Measurements from ENCODE around the gene MUTYH. TPM values are rescaled to one million over a fixed set of nuclear protein-coding genes. Genes with fewer than 3 reads are reported as not detected.

MUTYH gene
- total RNA-seq, 4 donors from 2014 or later: 12.6 to 49.2 (median 26.3) TPM

DNA sequence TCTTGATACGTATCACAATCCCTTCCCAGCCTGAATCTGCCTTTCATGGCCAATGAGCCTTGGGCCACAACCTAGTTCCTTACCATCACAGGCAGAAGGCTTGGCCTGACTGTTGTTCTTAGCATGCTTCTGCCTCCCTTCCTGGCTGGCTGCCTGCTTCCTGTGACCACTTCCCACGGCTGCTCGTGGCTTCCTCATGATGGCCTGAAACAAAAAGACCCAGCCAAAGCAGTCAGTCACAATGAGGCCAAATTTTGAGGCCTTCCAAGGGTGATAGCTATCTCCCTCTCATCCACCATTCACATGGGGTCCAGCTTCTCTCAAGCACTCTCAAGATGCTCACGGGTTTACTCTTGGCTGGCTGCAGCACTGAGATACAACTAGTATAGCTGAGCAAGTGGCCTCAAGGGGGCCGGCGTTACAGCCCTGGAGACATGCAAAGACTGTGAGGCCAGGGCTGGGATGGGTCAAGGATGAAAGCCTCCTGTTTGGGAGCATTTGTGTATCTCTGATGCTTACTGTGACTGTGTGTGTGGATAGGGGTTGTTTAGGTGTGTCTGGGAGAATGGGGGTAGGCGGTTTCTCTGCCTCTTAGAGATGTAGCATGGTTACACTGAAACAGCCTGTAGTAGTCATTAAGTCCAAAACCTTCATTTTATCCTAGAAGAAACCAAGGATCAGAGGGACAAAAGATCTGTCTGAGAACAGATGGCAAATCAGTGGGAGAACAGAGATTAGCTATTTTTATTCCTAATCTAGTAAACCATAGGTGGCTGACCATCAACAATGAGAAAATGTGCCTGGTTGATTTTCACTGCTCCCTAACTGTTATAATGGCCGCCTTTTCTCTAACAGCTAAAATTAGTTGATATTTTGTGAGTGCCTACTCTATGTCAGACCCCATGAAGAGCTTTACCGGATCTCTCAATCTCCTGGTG lies 5.7 kb downstream of the MUTYH start:
- no peak overlapping the region for H3K4me3 ChIP-seq
- no peaks in the 10 kb centered on the region for H3K36me3 ChIP-seq
- no peaks in the 10 kb centered on the region for H3K27me3 ChIP-seq
- H3K4me1 ChIP-seq: no peaks in the 10 kb centered on the region
- TF ChIP-seq, protein P1, sequence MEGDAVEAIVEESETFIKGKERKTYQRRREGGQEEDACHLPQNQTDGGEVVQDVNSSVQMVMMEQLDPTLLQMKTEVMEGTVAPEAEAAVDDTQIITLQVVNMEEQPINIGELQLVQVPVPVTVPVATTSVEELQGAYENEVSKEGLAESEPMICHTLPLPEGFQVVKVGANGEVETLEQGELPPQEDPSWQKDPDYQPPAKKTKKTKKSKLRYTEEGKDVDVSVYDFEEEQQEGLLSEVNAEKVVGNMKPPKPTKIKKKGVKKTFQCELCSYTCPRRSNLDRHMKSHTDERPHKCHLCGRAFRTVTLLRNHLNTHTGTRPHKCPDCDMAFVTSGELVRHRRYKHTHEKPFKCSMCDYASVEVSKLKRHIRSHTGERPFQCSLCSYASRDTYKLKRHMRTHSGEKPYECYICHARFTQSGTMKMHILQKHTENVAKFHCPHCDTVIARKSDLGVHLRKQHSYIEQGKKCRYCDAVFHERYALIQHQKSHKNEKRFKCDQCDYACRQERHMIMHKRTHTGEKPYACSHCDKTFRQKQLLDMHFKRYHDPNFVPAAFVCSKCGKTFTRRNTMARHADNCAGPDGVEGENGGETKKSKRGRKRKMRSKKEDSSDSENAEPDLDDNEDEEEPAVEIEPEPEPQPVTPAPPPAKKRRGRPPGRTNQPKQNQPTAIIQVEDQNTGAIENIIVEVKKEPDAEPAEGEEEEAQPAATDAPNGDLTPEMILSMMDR (IDR thresholded peaks at IDR 0.05): no peak
- no peak for TF ChIP-seq POLR2A (IDR thresholded peaks at IDR 0.05)
- H3K9me3 ChIP-seq: no peaks in the 10 kb centered on the region
- no peak overlapping the region for H3K27ac ChIP-seq
- intact Hi-C loops (cut with DNase I; ENCODE audit: low total_unique reads): no loop called here
- DNase-seq: no peak

DNA sequence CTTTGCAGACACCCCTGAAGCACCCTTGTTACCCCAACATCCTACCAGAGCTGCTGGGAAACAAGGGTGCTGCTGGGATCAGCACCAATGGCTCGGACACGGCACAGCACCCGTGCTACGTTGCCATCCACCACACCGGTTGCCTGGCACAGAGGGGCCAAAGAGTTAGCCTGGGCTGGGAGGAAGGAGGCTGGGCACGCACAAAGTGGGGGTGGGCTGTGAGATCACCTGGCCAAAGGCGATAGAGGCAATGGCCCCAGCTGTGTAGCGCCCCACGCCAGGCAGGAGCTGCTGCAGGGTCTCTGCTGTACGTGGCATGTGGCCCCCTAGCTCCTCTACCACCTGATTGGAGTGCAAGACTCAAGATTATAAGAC lies 7.9 kb downstream of the MUTYH start:
- no peaks in the 10 kb centered on the region for H3K36me3 ChIP-seq
- H3K27ac ChIP-seq: no peak overlapping the region
- peaks cover 0 to under 1% of the 10 kb centered on the region in 2 donors for H3K4me1 ChIP-seq
- DNase-seq: no peak
- no peak overlapping the region for H3K4me3 ChIP-seq
- no peaks in the 10 kb centered on the region for H3K27me3 ChIP-seq
- TF ChIP-seq, protein P1 (IDR thresholded peaks at IDR 0.05): no peak
- TF ChIP-seq POLR2A (IDR thresholded peaks at IDR 0.05): no peak
- no peaks in the 10 kb centered on the region for H3K9me3 ChIP-seq
- intact Hi-C loops (cut with DNase I; ENCODE audit: low total_unique reads): no loop called here

DNA sequence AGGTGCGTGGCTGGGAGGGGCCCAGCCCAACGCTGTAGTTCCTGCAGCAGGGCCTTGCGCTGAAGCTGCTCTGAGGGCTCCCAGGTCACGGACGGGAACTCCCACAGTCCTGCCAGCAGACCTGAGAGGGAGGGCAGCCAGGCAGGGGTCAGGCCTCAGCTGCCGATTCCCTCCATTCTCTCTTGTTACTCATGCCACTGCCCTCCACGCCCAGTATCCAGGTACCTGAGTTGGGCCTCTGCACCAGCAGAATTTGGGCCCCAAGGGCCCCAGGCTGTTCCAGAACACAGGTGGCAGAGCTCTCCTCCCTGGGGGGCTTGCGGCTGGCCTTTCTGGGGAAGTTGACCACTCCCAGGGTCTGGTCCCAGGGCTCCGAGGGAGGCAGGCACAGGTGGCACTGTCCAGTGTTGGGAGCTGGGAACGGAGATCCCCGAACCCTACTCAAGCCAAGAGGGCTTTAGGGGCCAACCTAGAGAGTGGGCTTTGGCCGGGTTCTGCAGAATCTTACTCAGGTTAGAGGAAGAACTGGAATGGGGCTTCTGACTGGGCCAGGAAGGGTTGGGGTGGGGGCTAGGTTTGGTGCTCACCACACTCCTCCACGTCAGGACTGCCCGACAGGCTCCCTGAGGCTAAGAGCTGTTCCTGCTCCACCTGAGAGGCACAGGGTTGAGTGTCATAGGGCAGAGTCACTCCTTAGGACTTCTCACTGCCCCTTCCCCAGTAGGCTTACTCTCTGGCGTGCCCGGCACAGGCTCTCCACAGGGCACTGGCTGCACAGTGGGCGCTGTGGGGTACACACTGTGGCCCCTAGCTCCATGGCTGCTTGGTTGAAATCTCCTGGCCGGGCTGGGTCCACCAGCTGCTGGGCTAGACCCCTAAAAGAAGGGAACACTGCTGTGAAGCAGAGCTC lies 8.5 kb downstream of the MUTYH start:
- Histone ChIP-seq H3K9me3 (no peaks in the 10 kb centered on the region), H3K4me1 (peaks cover 0 to 3% of the 10 kb centered on the region in 2 donors), H3K4me3 (no peak overlapping the region), H3K27me3 (no peaks in the 10 kb centered on the region), H3K36me3 (no peaks in the 10 kb centered on the region), H3K27ac (no peak overlapping the region)
- intact Hi-C loops (cut with DNase I; ENCODE audit: low total_unique reads): no loop called here
- TF ChIP-seq POLR2A (IDR thresholded peaks at IDR 0.05): no peak
- TF ChIP-seq, protein P1 (IDR thresholded peaks at IDR 0.05): no peak
- DNase-seq: no peak

DNA sequence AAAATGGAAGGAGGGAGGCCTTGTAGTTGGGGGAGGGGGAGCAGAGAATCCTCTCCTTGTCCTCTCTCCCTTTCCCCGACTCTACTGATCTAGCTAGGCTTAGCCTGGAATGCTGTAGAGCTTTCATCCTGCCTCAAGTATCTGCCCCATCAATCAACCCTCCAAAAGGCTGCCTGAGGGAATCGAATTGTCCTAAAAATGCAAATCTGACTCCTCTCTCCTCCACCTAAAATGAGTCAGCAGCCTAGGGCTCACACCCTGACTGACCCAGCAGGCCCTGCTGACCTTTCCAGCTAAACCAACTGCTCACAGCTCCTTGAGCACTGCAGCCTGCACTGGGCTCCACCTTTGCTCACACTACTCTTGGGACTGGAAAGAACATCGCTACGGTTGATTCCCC lies 10.8 kb downstream of the MUTYH start:
- intact Hi-C loops (cut with DNase I; ENCODE audit: low total_unique reads): no loop called here
- Histone ChIP-seq H3K27ac (no peak overlapping the region), H3K36me3 (no peaks in the 10 kb centered on the region), H3K27me3 (no peaks in the 10 kb centered on the region), H3K4me1 (peaks cover 0 to 3% of the 10 kb centered on the region in 2 donors), H3K4me3 (no peak overlapping the region), H3K9me3 (no peaks in the 10 kb centered on the region)
- DNase-seq: no peak
- no peak for TF ChIP-seq POLR2A (IDR thresholded peaks at IDR 0.05)

DNA sequence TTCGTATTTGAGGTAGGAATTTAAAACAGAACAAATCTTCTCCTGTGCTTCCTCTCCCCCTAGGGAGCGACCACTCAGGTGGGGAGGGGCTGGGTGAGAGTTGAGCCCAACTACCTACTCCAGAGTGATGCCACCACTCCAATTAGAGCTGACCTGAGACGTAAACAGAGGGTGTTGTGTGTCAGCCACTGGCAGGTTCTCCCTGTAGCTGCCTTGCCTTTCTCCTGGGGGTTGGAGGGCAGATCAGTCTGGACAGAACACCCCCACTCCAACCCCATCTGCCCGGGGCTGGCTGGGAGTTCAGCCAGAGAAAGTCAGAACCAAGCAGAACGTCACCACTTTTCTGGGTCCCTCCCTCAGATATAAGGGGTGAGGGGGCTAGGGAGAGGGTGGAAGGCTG lies 11.6 kb downstream of the MUTYH start:
- no peaks in the 10 kb centered on the region for H3K36me3 ChIP-seq
- no peaks in the 10 kb centered on the region for H3K9me3 ChIP-seq
- DNase-seq: no peak
- H3K4me3 ChIP-seq: no peak overlapping the region
- no peak overlapping the region for H3K27ac ChIP-seq
- TF ChIP-seq, protein P1 (IDR thresholded peaks at IDR 0.05): no peak
- no peak for TF ChIP-seq POLR2A (IDR thresholded peaks at IDR 0.05)
- H3K4me1 ChIP-seq: peaks cover 0 to 3% of the 10 kb centered on the region in 2 donors
- no peaks in the 10 kb centered on the region for H3K27me3 ChIP-seq
- intact Hi-C loops (cut with DNase I; ENCODE audit: low total_unique reads): no loop called here

Data from uterus (tissue), 4 donors.